IPS-15b (cell line): ENCODE measurements around the gene CHTF18.

Experiments used
- H3K27me3 ChIP-seq: one replicate; pipeline ENCODE4 v1.6.1; 2013; ENCODE audit warnings: low read length; ENCODE audit not compliant: control insufficient read depth, insufficient read depth
- H3K36me3 ChIP-seq: one replicate; pipeline ENCODE4 v1.6.1; 2013; ENCODE audit warnings: low read length; ENCODE audit not compliant: control insufficient read depth, insufficient read depth
- H3K4me1 ChIP-seq: one replicate; pipeline ENCODE4 v1.6.1; 2013; ENCODE audit warnings: mild to moderate bottlenecking, low read length; ENCODE audit not compliant: control insufficient read depth, insufficient read depth
- H3K4me3 ChIP-seq: one replicate; pipeline ENCODE4 v1.5.1; 2013; ENCODE audit warnings: low read depth, low read length
- H3K9ac ChIP-seq: one replicate; pipeline ENCODE4 v1.6.1; 2013; ENCODE audit warnings: low read depth, mild to moderate bottlenecking, low read length
- H3K9me3 ChIP-seq: one replicate; pipeline ENCODE4 v1.6.1; 2013; ENCODE audit warnings: mild to moderate bottlenecking, low read length; ENCODE audit not compliant: control insufficient read depth, insufficient read depth

CHTF18 gene

GRCh38 chr16:762595-763268 is 25.7 kb upstream of the CHTF18 start:
- Histone ChIP-seq H3K4me3 (no peak overlapping the region), H3K36me3 (no peaks in the 10 kb centered on the region), H3K27me3 (no peaks in the 10 kb centered on the region), H3K9me3 (no peaks in the 10 kb centered on the region), H3K9ac (no peak overlapping the region), H3K4me1 (no peaks in the 10 kb centered on the region)

- Histone ChIP-seq H3K27me3 (no peaks in the 10 kb centered on the region), H3K4me1 (no peaks in the 10 kb centered on the region), H3K9me3 (no peaks in the 10 kb centered on the region), H3K4me3 (no peak overlapping the region), H3K36me3 (no peaks in the 10 kb centered on the region), H3K9ac (no peak overlapping the region)
These were observed 24.8 kb upstream of the CHTF18 start for GRCh38 chr16:763369-764183.

- Histone ChIP-seq H3K27me3 (no peaks in the 10 kb centered on the region), H3K36me3 (no peaks in the 10 kb centered on the region), H3K9ac (no peak overlapping the region), H3K9me3 (no peaks in the 10 kb centered on the region), H3K4me3 (no peak overlapping the region), H3K4me1 (no peaks in the 10 kb centered on the region)
These were observed 24.2 kb upstream of the CHTF18 start for GRCh38 chr16:764184-764750.

- Histone ChIP-seq H3K27me3 (no peaks in the 10 kb centered on the region), H3K9ac (no peak overlapping the region), H3K4me3 (no peak overlapping the region), H3K36me3 (no peaks in the 10 kb centered on the region), H3K9me3 (no peaks in the 10 kb centered on the region), H3K4me1 (no peaks in the 10 kb centered on the region)
These were observed 23.5 kb upstream of the CHTF18 start for GRCh38 chr16:764848-765487.

- no peaks in the 10 kb centered on the region for H3K36me3 ChIP-seq
- H3K4me1 ChIP-seq = no peaks in the 10 kb centered on the region
- no peaks in the 10 kb centered on the region for H3K27me3 ChIP-seq
- no peak overlapping the region for H3K4me3 ChIP-seq
- no peak overlapping the region for H3K9ac ChIP-seq
- no peaks in the 10 kb centered on the region for H3K9me3 ChIP-seq
These were observed 22.9 kb upstream of the CHTF18 start for GRCh38 chr16:765488-765865.

- no peaks in the 10 kb centered on the region for H3K27me3 ChIP-seq
- H3K9ac ChIP-seq = no peak overlapping the region
- H3K4me1 ChIP-seq = no peaks in the 10 kb centered on the region
- H3K4me3 ChIP-seq = no peak overlapping the region
- no peaks in the 10 kb centered on the region for H3K36me3 ChIP-seq
- H3K9me3 ChIP-seq = no peaks in the 10 kb centered on the region
These were observed 22.2 kb upstream of the CHTF18 start for GRCh38 chr16:766008-766819.

GRCh38 chr16:766820-767640 is 21.4 kb upstream of the CHTF18 start:
- no peak overlapping the region for H3K4me3 ChIP-seq
- no peaks in the 10 kb centered on the region for H3K4me1 ChIP-seq
- H3K9ac ChIP-seq = no peak overlapping the region
- no peaks in the 10 kb centered on the region for H3K36me3 ChIP-seq
- no peaks in the 10 kb centered on the region for H3K27me3 ChIP-seq
- H3K9me3 ChIP-seq = no peaks in the 10 kb centered on the region

GRCh38 chr16:767743-768235 is 20.6 kb upstream of the CHTF18 start:
- Histone ChIP-seq H3K9ac (no peak overlapping the region), H3K4me1 (no peaks in the 10 kb centered on the region), H3K4me3 (no peak overlapping the region), H3K36me3 (no peaks in the 10 kb centered on the region), H3K27me3 (no peaks in the 10 kb centered on the region), H3K9me3 (no peaks in the 10 kb centered on the region)

GRCh38 chr16:768428-768827 is 20.0 kb upstream of the CHTF18 start:
- Histone ChIP-seq H3K4me3 (no peak overlapping the region), H3K27me3 (no peaks in the 10 kb centered on the region), H3K4me1 (no peaks in the 10 kb centered on the region), H3K9ac (no peak overlapping the region), H3K9me3 (no peaks in the 10 kb centered on the region), H3K36me3 (no peaks in the 10 kb centered on the region)

GRCh38 chr16:769184-769784 is 19.1 kb upstream of the CHTF18 start:
- Histone ChIP-seq H3K4me3 (no peak overlapping the region), H3K9me3 (no peaks in the 10 kb centered on the region), H3K36me3 (no peaks in the 10 kb centered on the region), H3K27me3 (no peaks in the 10 kb centered on the region), H3K9ac (no peak overlapping the region), H3K4me1 (no peaks in the 10 kb centered on the region)
